Right renal cortex interstitium (tissue), 3 donors: ENCODE results near the gene PPP4R4. TPM values are rescaled to one million over a fixed set of nuclear protein-coding genes. Genes with fewer than 3 reads are reported as not detected.

Experiments
- DNase-seq, 3 donors: peaks; one replicate each; pipeline ENCODE4 v3.0.0-alpha.2; 2013; ENCODE audit warnings: low read depth in 3 of 3, low spot score in 2 of 3
- polyA plus RNA-seq, 3 donors: library from polyadenylated mRNA; unstranded; fragments of 120-200 nt; gene quantifications; one replicate each; pipeline ENCODE4 v1.2.1, GENCODE V29; 2013; ENCODE audit not compliant: insufficient read length in 3 of 3

The PPP4R4 gene, protein sequence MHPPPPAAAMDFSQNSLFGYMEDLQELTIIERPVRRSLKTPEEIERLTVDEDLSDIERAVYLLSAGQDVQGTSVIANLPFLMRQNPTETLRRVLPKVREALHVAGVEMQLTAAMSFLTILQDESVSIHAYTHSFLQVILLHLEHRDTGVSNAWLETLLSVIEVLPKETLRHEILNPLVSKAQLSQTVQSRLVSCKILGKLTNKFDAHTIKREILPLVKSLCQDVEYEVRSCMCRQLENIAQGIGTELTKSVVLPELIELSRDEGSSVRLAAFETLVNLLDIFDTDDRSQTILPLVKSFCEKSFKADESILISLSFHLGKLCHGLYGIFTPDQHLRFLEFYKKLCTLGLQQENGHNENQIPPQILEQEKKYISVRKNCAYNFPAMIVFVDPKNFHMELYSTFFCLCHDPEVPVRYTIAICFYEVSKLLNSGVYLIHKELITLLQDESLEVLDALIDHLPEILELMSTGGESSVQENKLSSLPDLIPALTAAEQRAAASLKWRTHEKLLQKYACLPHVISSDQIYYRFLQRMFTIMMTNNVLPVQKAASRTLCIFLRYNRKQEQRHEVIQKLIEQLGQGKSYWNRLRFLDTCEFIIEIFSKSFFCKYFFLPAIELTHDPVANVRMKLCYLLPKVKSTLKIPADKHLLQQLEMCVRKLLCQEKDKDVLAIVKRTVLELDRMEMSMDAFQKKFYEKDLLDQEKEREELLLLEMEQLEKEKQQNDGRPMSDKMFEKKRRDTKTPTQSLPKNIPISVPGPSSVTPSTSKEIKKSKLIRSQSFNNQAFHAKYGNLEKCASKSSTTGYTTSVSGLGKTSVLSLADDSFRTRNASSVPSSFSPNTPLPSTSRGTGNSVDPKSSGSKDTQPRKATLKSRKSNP
- under 1 TPM; 0.18 to 0.32 (median 0.22) TPM for polyA plus RNA-seq

DNA sequence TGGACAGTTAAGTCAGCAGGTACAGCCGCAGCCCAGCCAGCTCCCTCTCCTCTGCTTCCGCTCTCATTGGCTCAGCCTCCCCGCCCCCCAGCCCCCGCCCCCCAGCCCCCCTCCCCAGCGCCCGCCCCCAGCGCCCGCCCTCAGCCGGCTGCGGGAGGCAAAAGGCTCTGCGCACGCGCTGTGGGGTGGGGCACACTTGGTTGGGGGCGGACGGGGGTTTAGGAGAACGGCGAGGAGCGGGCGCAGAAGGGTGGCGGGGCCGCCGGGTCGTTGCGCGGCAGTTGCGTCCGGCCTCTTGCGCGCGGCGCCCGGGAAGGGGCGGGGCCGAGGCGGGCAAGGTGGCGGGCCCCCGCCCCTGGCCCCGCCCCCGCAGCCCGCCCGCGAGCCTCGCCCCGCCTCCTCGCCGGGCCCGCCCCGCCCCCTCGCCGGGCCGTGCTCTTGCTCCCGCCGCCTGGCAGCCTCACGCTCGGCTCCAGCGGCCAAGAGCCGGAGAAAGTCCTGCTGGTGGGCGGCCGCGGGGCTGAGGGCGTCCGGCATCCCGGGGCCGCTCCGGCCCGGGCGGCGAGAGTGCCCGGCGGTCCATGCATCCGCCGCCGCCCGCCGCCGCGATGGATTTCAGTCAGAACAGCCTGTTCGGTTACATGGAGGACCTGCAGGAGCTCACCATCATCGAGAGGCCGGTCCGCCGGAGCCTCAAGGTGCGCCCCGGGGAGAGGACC lies at the start of gene PPP4R4:
Gene PPP4R4, plus strand, starts transcription at position 438 of the 719 bp plus-strand sequence. Its CDS starts 144 bp downstream, at position 582.
- peak in 2 of 3 donors; percentile 66 to 68 for DNase-seq

DNA sequence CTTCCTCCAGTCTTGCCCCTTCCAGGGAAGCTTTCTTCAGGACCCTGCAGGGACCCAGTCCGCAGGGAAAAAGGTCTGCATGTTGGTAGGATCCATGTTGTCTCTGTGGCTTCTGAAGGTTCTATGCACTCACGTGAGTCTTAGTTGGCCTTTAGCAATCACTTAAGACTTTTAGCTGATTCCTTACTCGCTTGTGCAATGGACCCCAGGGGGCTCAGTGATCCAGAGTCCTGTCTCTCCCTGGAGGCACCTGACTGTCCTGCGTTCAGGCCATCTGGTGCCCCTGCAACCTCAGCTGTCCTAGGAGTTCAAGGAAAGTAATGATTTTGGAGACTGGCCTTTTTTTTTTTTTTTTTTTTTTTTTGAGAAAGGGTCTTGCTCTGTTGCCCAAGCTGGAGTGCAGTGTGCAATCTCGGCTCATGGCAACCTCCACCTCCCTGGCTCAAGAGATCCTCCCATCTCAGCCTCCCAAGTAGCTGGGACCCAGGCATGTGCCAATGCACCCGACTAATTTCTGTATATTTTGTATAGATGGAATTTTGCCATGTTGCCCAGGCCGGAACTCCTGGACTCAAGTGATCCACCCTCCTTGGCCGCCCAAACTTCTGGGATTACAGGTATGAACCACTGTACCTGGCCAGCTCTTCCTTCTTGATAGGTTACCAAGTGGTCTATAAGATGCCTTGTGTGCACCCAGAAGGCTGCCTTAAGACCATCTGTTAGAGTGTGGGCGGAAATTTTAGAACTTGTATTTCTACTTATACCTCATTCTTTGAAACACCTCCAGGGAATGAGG lies 49.3 kb upstream of the PPP4R4 start:
- DNase-seq, result no peak

DNA sequence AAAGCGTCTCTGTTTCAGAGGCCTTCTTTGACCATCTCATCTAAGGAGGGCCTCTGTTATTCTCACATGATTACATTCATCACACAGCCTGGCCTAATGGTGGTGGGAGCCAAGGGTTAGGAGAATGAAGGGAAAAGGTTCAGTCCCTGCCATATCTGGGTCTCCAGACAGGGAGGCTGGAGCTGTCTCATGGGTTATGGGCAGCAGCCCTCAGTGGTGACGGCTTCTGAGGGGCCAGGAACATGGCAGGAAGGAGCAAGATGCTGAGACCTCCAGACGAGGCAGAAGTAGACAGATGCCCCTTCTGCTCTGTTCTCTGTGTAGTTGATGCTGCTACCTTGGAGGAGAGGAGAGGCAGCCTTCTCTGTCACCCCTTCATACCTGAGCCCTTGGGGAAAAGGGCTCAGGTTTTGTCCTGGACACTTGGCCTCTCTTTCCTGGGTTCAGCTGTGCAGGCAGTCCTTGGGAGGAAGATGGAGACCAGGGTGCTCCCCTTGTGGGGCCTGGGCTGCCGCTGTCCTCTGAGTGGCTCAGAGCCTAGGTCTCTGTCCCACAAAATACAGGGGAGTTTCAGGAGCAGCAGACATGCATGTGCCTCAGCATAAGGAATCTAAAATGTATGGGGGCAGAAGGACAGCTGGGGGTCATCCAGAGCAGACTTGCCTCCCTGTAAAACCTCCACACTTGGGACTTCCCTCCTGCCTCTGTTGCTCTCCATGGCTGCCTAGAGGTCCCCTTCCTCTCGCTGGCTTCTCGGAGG lies 48.3 kb upstream of the PPP4R4 start:
- no peak for DNase-seq

DNA sequence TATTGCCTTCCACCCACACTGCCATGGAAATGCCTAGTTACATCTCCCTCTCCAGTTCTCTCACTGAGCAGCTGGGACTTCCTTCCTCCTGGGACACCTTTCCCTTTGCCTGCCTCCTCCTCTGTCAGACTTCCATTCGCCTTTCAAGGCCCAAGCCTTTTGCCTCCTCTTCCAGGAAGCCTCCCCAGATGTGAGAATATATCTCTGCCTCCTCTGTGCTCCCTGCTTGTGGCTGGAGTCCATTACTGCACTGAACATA lies 47.8 kb upstream of the PPP4R4 start:
- DNase-seq, result no peak

DNA sequence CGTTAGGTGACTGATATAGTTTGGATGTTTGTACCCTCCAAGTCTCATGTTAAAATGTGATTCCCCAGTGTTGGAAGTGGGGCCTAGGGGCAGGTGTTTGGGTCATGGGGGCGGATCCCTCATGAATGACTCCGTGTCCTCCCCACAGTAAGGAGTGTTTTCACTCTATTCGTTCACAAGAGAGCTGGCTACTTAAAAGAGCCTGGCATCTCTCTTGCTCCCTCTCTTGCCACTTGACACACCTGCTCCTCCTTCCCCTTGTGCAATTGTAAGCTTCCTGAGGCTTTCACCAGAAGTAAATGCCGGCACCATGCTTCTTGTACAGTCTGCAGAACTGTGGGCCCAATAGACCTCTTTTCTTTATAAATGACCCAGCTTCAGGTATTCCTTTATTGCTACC lies 47.3 kb upstream of the PPP4R4 start:
- no peak for DNase-seq

DNA sequence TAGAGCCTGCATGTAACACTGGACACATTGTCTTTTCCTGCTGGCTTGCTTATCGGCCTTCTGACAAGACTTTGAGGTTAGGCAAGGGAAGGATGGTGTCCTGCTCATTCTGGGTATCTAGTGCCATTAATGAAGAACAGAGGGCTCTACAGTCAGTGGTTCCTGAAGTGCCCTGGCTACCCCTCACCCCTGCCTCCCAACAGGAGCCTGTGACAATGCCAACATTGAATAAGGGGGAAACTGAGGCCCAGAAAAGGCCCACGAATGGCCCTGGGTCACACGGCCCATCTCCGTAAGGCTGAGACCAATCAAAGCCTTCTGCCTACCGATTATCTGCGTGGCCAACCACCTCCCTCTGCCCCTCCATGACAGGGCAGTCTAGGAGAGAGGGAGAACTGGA lies 46.8 kb upstream of the PPP4R4 start:
- DNase-seq, result no peak

DNA sequence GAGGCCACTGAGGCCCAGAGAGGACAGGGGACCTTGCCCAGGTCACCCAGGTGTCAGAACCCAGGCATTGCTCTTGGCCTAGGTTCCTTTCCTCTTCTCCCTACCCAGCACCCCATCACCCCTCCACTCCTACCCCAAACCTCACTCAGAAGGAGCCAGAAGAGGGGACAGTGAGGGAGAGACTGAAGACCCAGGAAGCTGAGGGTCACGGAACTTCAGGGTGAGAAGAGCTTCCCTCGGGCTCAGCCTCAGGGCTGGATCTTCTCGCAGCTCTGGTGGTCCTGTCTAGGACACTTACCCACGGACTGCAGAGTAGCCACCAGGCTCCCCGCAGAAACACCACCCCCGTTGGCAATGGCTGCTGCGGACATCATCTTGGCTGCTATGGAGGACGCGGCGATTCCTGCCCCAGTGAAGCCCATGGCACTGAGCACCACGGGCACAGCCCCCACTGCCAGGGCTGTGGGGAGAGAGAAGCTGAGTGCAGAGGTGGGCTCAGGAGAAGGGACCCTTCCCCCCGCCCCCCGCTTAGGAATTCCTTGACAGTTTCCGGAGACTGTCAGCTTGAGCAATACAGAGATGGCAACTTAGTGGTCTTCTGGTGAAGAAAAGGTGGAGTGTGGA lies 45.8 kb upstream of the PPP4R4 start:
- DNase-seq, result no peak

DNA sequence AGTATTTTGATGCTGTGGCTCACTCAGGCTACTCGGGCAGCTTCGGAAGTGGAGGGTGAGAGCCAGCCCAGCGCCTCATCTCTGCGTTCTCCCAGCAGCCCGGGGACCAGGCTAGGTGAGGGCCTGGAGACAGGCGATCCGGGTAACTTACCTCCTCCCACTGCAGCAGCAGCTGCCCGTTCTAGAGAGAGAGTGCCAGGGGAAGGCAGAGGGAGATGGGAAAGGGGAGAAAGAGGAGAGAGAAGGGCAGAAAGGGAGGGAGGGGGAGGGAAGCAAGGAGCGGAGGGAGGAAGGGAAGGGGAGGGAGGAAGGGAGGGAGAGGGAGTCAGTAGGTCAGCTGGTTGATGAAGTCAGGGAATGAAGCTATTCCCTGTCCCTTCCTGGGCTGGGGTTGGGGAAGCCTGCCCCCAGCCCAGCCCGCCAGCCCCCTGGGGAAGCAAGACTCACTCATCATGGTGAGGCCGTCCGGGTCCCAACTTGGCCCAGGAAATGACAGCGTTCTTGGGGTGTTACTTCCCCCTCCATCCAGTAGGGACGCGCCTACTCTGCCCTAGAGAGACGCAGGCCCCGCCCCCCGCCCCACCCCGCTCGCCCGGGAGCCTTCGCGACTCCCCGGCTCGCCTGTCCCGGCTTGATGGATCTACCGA lies 44.9 kb upstream of the PPP4R4 start, which contains the start of gene IFI27L2:
Gene IFI27L2, minus strand, starts transcription at position 494 of the 647 bp plus-strand sequence. Its CDS starts 40 bp downstream, at position 454.
- DNase-seq, result peak in 2 of 3 donors; percentile 52 to 56

DNA sequence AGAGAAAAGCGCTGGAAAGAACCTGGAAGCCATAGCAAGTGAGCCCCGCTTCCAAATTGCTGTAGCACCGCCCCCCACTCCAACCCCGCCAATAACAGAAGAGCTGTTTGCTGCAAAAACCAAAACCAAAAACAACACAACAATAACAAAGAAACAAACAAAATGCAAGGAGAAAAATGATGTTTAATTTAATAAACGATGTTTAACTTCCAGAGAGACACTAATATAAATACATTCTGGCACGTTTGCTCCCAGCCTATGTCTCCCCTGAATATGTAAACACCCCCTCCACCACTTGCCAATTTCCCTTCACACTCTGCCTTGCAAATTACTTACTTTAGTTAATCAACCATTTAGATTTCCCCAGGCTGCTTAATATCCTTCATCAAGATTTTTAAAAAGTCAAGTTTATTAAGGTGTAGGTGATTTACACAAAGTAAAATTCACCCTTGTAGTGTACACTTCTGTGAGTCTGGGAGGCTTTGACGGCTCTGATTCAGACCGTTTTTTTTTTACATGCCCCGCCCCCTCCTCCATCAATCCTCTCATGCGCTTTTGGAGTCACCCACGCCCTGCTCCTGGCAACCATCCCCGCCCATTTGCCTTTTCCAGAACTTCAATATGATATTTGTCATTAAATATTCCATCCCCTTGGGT lies 44.2 kb upstream of the PPP4R4 start:
- DNase-seq, result peak in 2 of 3 donors; percentile 5 to 32

DNA sequence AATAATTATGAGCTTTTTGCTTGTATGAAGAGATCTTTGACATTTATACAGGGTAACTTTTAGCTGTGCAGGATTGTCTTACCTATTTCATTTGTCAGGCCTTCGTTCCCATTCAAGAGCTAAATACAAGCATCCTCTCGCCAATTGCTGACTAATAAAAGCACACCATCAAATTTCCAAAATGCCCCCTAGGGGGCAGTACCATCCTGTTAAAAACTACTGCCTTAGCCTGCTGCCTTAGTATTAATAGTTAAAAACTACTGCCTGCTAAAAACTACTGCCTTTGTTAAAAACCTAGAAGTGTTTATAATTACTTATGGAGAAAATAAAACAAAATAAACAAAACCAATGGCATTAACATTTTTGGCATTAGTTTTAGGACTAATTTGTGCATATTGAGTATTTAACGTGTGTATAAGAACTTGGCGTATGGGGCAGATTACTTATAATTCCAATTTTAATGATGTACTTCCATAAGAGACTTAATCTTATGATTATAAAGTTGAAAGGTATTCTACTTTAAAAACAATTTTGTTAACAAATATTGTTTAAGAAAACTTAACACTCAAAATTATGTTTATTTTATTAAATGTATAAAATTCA lies 41.7 kb upstream of the PPP4R4 start:
- peak; percentile 51 to 57 (median 52) for DNase-seq

DNA sequence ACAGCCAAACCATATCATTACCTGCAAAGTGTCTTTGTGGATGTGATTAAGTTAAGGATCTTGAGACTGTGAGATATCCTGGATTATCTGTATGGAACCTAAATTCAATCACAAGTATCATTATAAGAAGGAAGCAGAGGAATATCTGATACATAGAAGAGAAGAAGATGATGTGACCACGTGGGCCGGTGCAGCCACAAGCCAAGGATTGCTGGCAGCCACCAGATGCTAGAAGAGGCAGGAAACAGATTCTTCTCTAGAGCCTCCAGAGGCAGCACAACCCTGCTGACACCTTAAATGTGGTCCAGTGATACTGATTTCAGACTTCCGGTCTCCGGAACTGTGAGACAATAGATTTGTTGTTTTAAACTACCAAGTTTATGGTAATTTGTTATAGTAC lies 38.6 kb upstream of the PPP4R4 start:
- DNase-seq, result no peak

DNA sequence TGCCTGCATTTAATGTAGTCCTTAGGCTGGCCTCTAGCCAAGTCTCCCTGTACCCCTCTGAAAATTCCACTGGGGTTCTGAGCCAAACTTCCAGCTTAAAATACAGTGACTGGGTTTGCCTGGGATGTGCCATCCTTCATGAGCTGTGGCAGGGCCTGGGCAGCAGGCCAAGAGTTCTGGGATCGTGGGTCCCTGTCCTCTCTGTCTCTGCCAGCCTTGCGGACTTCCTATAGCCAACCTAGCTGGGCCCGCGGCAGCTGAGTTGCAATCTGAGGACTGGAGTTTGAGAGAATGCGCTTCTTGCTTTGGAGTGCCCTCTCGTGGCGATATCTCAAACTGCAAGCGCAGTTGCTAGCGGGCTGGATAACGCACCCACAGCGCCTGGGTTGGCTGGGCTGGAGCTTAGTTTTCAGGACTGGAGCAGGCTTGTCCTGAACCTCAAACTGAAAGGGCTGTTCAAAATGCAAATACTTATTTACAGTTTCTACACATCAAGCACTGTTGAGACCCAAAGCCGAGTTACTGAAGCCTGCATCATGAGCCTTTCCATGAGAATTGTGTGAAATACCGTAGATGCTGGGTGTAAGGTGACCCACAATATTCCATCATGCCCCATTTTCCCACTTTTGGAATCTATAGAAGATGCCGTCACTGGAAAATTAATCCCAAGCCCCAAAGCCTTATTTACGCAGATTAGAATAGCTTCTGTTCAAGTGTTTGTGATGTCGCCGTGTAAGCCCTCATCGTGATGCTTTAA lies 37.4 kb upstream of the PPP4R4 start:
- DNase-seq, result peak; percentile 62 to 71 (median 63)

DNA sequence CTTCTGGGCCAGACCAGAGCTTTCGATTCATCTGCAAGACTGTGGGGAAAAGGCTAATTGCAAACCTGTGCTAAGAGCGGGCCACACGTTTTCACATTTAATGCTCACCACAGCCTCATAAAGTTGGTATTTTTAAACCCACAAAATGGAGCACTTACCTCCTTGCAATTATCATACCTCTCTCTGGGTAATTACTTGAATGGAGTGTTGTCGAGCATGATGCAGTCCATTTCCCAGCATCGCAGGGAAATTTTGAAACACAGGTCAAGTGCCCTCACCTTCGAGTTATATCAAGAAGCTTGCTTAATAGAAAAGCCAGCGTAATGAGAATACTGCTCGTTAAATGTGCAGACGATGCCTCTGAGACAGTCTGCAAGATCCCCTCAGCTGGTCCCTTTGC lies 35.9 kb upstream of the PPP4R4 start:
- DNase-seq, result no peak

DNA sequence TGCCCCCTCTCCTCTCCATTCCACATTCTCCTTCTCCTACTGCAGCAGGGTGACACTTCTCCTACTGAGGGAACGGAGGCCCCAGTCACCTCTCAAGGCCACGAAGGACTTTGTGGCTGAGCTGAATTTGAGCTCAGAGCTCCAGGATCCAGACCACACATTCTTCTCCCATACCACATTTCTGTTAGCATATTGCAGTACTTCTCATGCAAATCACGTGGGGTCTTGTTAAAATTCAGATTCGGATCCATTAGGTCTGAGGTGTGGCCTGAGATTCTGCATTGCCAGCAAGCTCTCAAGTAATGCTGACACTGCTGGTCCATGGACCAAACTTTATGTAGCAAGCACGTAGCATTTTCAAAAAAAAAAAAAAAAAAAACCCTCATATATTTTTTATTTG lies 35.1 kb upstream of the PPP4R4 start:
- no peak for DNase-seq

DNA sequence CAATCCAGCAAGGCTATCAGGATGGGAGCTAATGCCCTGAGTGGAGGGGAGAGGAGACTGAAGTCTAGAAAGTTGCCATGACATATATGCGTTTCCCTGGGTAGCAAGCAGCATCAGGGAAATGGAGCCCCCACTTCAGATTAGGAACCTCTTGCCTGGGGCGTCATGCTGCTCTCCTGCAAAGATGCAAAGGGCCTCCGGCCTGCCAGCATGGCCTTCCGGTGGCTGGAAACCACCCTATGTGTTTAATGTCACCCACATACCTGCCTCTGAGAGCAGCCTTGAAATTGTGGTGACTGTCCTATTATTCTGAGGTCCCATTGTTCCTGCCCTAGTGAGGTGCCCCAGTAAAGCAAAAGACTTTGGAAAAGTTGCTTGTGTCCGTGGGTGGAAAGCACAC lies 34.7 kb upstream of the PPP4R4 start:
- DNase-seq, result no peak

DNA sequence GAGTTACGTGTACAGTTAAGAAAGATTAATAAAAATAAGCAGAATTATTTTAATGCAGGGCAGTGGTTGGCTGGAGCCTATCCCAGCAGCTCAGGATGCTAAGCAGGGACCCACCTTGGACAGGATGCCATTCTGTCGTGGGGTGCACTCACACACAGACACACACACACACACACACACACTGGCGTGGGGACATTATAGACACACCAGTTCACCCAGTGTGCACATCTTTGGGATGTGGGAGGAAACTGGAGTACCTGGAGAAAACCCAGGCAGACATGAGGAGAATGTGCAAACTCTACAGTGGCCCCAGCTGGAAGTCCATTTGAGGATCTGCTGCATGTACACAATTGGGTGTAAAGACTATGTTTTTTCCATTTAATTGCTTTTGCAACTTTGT lies 31.9 kb upstream of the PPP4R4 start:
- no peak for DNase-seq

DNA sequence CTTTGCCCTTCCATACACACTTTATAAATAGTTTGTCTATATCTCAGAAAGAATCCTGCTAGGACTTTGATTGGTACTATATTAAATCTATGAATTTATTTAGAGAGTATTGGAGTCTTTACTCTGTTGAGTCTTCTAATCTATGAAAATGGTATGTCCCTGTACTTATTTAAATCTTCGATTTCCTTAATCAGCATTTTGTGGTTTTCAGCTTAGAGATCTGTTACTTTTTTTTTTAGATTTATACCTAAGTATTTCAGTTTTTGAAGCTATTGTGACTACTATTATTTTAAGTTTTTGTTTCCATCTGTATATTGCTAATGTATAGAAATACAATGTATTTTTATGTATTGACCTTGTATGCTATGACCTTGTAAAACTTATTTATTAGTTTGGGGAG lies 31.3 kb upstream of the PPP4R4 start:
- no peak for DNase-seq
